ENCODE measurements around the gene LRPAP1. TPM values are rescaled to one million over a fixed set of nuclear protein-coding genes. Genes with fewer than 3 reads are reported as not detected.
"Not testable (repeated sequence)": the region's sequence is repeated elsewhere in the genome, so short reads cannot be mapped to it uniquely, and the experiment has no call there.

LRPAP1 gene
- total RNA-seq, 1 donor from 2014 or later, result 147 TPM

- H3K4me3 ChIP-seq (ENCODE audit: low read depth, low read length), result no peak overlapping the region
- no peak for DNase-seq (ENCODE audit: low read depth)
Measured at GRCh38 chr4:3573131-3573530, 40.9 kb upstream of the LRPAP1 start.

GRCh38 chr4:3572363-3572762 is 40.1 kb upstream of the LRPAP1 start:
- TF ChIP-seq CTCF (IDR thresholded peaks at IDR 0.05; ENCODE audit: insufficient read depth, low read length, poor library complexity, severe bottlenecking), result no peak
- H3K4me3 ChIP-seq (ENCODE audit: low read depth, low read length), result no peak overlapping the region
- H3K36me3 ChIP-seq (ENCODE audit: control insufficient read depth, insufficient read depth, low read length), result no peaks in the 10 kb centered on the region
- DNase-seq (ENCODE audit: low read depth), result no peak
- H3K27me3 ChIP-seq (ENCODE audit: control insufficient read depth, insufficient read depth, low read length), result peaks cover 4% of the 10 kb centered on the region

More at GRCh38 chr4:3573131-3573530, 40.9 kb upstream of the LRPAP1 start:
- H3K36me3 ChIP-seq (ENCODE audit: control insufficient read depth, insufficient read depth, low read length), result no peaks in the 10 kb centered on the region
- peaks cover 4% of the 10 kb centered on the region for H3K27me3 ChIP-seq (ENCODE audit: control insufficient read depth, insufficient read depth, low read length)
- TF ChIP-seq CTCF (IDR thresholded peaks at IDR 0.05; ENCODE audit: insufficient read depth, low read length, poor library complexity, severe bottlenecking), result no peak

- no peak for DNase-seq (ENCODE audit: low read depth)
- Histone ChIP-seq H3K4me3 (ENCODE audit: low read depth, low read length) (no peak overlapping the region), H3K36me3 (ENCODE audit: control insufficient read depth, insufficient read depth, low read length) (no peaks in the 10 kb centered on the region), H3K27me3 (ENCODE audit: control insufficient read depth, insufficient read depth, low read length) (peaks cover 4% of the 10 kb centered on the region)
- no peak for TF ChIP-seq CTCF (IDR thresholded peaks at IDR 0.05; ENCODE audit: insufficient read depth, low read length, poor library complexity, severe bottlenecking)
Measured at GRCh38 chr4:3571921-3572320, 39.7 kb upstream of the LRPAP1 start.

- H3K36me3 ChIP-seq (ENCODE audit: control insufficient read depth, insufficient read depth, low read length); H3K27me3 ChIP-seq (ENCODE audit: control insufficient read depth, insufficient read depth, low read length); DNase-seq (ENCODE audit: low read depth); H3K4me3 ChIP-seq (ENCODE audit: low read depth, low read length): not testable (repeated sequence)
Measured at GRCh38 chr4:3570923-3571322, 38.7 kb upstream of the LRPAP1 start.

- not testable (repeated sequence) for DNase-seq (ENCODE audit: low read depth); H3K36me3 ChIP-seq (ENCODE audit: control insufficient read depth, insufficient read depth, low read length); H3K4me3 ChIP-seq (ENCODE audit: low read depth, low read length); H3K27me3 ChIP-seq (ENCODE audit: control insufficient read depth, insufficient read depth, low read length)
Measured at GRCh38 chr4:3569611-3570010, 37.4 kb upstream of the LRPAP1 start.

GRCh38 chr4:3566701-3567100 is 34.5 kb upstream of the LRPAP1 start:
- DNase-seq (ENCODE audit: low read depth); H3K36me3 ChIP-seq (ENCODE audit: control insufficient read depth, insufficient read depth, low read length); H3K27me3 ChIP-seq (ENCODE audit: control insufficient read depth, insufficient read depth, low read length); H3K4me3 ChIP-seq (ENCODE audit: low read depth, low read length): not testable (repeated sequence)

GRCh38 chr4:3566301-3566700 is 34.1 kb upstream of the LRPAP1 start:
- not testable (repeated sequence) for DNase-seq (ENCODE audit: low read depth); H3K36me3 ChIP-seq (ENCODE audit: control insufficient read depth, insufficient read depth, low read length); H3K27me3 ChIP-seq (ENCODE audit: control insufficient read depth, insufficient read depth, low read length); H3K4me3 ChIP-seq (ENCODE audit: low read depth, low read length)

GRCh38 chr4:3564948-3565347 is 32.7 kb upstream of the LRPAP1 start:
- not testable (repeated sequence) for H3K27me3 ChIP-seq (ENCODE audit: control insufficient read depth, insufficient read depth, low read length); H3K36me3 ChIP-seq (ENCODE audit: control insufficient read depth, insufficient read depth, low read length); DNase-seq (ENCODE audit: low read depth); H3K4me3 ChIP-seq (ENCODE audit: low read depth, low read length)

GRCh38 chr4:3563403-3563802 is 31.2 kb upstream of the LRPAP1 start:
- Histone ChIP-seq H3K27me3 (ENCODE audit: control insufficient read depth, insufficient read depth, low read length) (no peaks in the 10 kb centered on the region), H3K36me3 (ENCODE audit: control insufficient read depth, insufficient read depth, low read length) (no peaks in the 10 kb centered on the region), H3K4me3 (ENCODE audit: low read depth, low read length) (no peak overlapping the region)
- no peak for DNase-seq (ENCODE audit: low read depth)
- no peak for TF ChIP-seq CTCF (IDR thresholded peaks at IDR 0.05; ENCODE audit: insufficient read depth, low read length, poor library complexity, severe bottlenecking)

GRCh38 chr4:3562127-3562526 is 29.9 kb upstream of the LRPAP1 start:
- not testable (repeated sequence) for H3K4me3 ChIP-seq (ENCODE audit: low read depth, low read length); H3K27me3 ChIP-seq (ENCODE audit: control insufficient read depth, insufficient read depth, low read length); DNase-seq (ENCODE audit: low read depth); H3K36me3 ChIP-seq (ENCODE audit: control insufficient read depth, insufficient read depth, low read length)

GRCh38 chr4:3560465-3560864 is 28.2 kb upstream of the LRPAP1 start:
- DNase-seq (ENCODE audit: low read depth); H3K4me3 ChIP-seq (ENCODE audit: low read depth, low read length); H3K27me3 ChIP-seq (ENCODE audit: control insufficient read depth, insufficient read depth, low read length); H3K36me3 ChIP-seq (ENCODE audit: control insufficient read depth, insufficient read depth, low read length): not testable (repeated sequence)
